ENCODE measurements around the gene RAP1A.

Gene RAP1A

DNA sequence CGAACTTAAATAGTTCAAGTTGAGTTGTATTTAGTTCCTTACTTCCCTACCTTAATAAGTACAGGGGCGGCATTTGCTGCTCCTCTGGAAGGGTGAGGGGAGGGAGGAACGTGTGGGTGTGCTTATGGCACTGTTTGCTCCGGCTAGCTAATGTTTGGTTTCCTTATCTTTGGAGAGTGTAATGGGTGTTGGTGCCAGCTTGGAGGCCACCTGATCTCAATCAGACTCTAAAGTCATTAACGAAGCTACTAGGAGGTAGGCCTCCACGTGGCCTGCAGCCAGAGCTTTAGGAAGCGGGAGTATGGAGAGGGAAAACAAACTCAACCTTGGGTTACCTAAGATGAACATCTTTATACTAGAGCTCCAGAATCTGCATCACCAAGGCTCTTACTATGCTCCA, 43.0 kb upstream of the RAP1A start:
- Histone ChIP-seq H3K27me3 (ENCODE audit: insufficient read depth, low read depth, severe bottlenecking) (no peaks in the 10 kb centered on the region), H3K27ac (no peak overlapping the region), H3K4me3 (ENCODE audit: low read depth, low read length) (no peak overlapping the region), H3K36me3 (no peaks in the 10 kb centered on the region), H3K9me3 (ENCODE audit: severe bottlenecking) (no peaks in the 10 kb centered on the region)
- TF ChIP-seq, protein P1, sequence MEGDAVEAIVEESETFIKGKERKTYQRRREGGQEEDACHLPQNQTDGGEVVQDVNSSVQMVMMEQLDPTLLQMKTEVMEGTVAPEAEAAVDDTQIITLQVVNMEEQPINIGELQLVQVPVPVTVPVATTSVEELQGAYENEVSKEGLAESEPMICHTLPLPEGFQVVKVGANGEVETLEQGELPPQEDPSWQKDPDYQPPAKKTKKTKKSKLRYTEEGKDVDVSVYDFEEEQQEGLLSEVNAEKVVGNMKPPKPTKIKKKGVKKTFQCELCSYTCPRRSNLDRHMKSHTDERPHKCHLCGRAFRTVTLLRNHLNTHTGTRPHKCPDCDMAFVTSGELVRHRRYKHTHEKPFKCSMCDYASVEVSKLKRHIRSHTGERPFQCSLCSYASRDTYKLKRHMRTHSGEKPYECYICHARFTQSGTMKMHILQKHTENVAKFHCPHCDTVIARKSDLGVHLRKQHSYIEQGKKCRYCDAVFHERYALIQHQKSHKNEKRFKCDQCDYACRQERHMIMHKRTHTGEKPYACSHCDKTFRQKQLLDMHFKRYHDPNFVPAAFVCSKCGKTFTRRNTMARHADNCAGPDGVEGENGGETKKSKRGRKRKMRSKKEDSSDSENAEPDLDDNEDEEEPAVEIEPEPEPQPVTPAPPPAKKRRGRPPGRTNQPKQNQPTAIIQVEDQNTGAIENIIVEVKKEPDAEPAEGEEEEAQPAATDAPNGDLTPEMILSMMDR (IDR thresholded peaks at IDR 0.05; ENCODE audit: low read depth, low read length), result no peak
- DNase-seq, result no peak

GRCh38 chr1:111577814-111578213, 41.8 kb upstream of the RAP1A start:
- no peaks in the 10 kb centered on the region for H3K27me3 ChIP-seq (ENCODE audit: insufficient read depth, low read depth, severe bottlenecking)
- TF ChIP-seq, protein P1 (IDR thresholded peaks at IDR 0.05; ENCODE audit: low read depth, low read length), result no peak

DNA sequence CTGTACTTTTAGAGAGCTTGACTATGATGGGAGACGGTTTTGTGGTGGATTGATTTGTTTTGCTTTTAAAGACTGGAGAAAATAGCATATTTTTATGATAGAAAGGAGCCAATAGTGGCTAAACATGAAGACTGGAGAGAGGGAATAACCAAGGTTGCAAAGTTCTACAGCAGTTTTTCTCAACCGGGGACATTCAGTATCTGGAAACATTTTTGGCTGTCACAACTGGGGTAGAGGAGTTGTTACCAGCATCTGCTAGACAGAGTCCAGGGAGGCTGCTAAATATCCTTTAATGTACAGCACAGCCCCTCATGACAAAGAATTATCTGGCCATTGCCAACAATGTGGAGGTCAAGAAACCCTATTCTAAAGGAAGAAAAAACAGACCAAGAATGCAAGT, 38.4 kb upstream of the RAP1A start:
- TF ChIP-seq, protein P1 (IDR thresholded peaks at IDR 0.05; ENCODE audit: low read depth, low read length), result no peak
- Histone ChIP-seq H3K36me3 (no peaks in the 10 kb centered on the region), H3K27ac (no peak overlapping the region), H3K9me3 (ENCODE audit: severe bottlenecking) (no peaks in the 10 kb centered on the region), H3K27me3 (ENCODE audit: insufficient read depth, low read depth, severe bottlenecking) (no peaks in the 10 kb centered on the region), H3K4me3 (ENCODE audit: low read depth, low read length) (no peak overlapping the region)
- DNase-seq, result no peak

More at GRCh38 chr1:111577814-111578213, 41.8 kb upstream of the RAP1A start:
- Histone ChIP-seq H3K36me3 (no peaks in the 10 kb centered on the region), H3K9me3 (ENCODE audit: severe bottlenecking) (no peaks in the 10 kb centered on the region), H3K27ac (no peak overlapping the region), H3K4me3 (ENCODE audit: low read depth, low read length) (no peak overlapping the region)
- DNase-seq, result no peak

DNA sequence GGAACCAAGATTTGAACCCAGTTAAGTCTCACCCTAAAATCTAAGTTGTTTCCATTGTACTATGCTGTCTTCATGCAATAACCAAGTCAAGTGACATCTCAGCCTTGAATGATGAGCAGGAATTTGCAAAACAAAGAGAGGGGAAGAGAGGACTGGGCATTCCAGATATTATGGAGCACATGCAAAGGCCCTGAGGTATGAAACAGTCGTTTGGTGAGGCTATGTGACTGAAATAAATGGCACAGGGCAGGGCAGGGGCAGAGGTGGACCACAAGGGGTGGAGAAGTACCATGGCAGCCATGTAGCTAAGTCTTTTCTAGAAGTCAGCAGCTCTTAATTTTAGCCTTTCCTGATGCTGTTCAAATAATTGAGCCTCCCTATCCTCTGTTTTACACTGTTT, 37.6 kb upstream of the RAP1A start:
- no peak for DNase-seq
- TF ChIP-seq, protein P1 (IDR thresholded peaks at IDR 0.05; ENCODE audit: low read depth, low read length), result no peak
- Histone ChIP-seq H3K36me3 (no peaks in the 10 kb centered on the region), H3K9me3 (ENCODE audit: severe bottlenecking) (no peaks in the 10 kb centered on the region), H3K27ac (no peak overlapping the region), H3K4me3 (ENCODE audit: low read depth, low read length) (no peak overlapping the region), H3K27me3 (ENCODE audit: insufficient read depth, low read depth, severe bottlenecking) (no peaks in the 10 kb centered on the region)

DNA sequence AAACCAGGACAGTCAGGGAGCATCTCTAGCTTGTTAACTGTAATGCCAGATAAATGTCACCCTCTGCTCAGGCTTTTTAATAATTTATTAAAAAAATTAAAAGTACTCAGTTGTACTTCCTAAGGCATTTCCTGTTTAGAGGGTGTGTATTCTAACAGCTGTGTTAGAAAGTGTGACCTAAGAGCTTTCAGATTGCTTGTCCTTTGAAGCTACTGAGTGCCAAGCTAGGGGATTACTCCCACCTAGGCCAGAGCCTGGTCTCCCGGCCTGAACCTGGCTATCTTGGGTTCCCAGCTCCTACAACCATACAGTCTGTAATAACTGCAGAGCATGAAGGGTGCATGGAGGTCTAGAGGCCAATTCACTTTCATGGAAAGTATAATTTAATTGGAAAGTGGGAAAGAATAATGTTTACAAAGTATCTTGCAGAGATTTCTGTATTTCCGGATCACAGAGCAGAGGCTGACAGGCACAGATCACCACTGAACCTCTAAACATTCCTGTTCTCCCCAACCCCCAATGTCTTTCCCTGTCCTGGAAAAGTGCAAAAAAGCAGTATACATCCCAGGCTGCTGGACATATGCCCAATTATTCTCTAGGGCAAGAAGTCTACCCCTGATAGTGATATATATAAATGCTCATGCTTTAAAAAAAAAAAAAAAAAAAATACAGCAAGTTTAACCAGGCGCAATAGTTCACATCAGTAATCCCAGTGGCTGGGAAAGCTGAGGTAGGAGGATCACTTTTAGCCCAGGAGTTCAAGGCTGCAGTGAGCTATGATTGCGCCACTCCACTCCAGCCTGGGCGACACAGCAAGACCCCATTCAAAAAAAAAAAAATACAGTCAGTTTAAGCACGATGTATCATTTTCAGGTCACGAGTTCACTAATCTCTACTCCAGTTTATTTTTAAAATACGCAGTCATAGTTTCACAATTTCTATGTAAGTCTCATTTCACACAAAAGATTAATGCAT, 36.7 kb upstream of the RAP1A start:
- Histone ChIP-seq H3K4me3 (ENCODE audit: low read depth, low read length) (no peak overlapping the region), H3K9me3 (ENCODE audit: severe bottlenecking) (no peaks in the 10 kb centered on the region), H3K27ac (no peak overlapping the region), H3K27me3 (ENCODE audit: insufficient read depth, low read depth, severe bottlenecking) (no peaks in the 10 kb centered on the region), H3K36me3 (no peaks in the 10 kb centered on the region)
- TF ChIP-seq, protein P1 (IDR thresholded peaks at IDR 0.05; ENCODE audit: low read depth, low read length), result no peak
- no peak for DNase-seq
